GM12878 (cell line): ENCODE data around the gene LMX1A. TPM values are rescaled to one million over a fixed set of nuclear protein-coding genes. Genes with fewer than 3 reads are reported as not detected.

Source experiments
- ATAC-seq: fragments of 200-7000 bp; cut with Tn5 transposase; 3 replicates; pipeline ENCODE4 v1.9.1; 2020; ENCODE audit warnings: mild to moderate bottlenecking, moderate library complexity
- BruUV-seq: library from RNA; stranded (reverse); fragments of 400-500 nt; replicated peaks from 2 replicates; lab custom pipeline; 2021; lab: Mats Ljungman, UMichigan
- CTCF ChIA-PET: fragments of 300-600 bp; sonication (Branson Sonifier 250); formaldehyde crosslinking; extraction: SDS; loops from one replicate; lab custom pipeline; 2021; ENCODE audit warnings: inconsistent platforms; lab: Yijun Ruan, JAX
- POLR2A ChIA-PET: fragments of 350-600 bp; formaldehyde crosslinking; extraction: SDS; loops from one replicate; lab custom pipeline; 2021; ENCODE audit warnings: inconsistent platforms; lab: Charles Lee
- RAD21 ChIA-PET: fragments of 300-600 bp; sonication (Branson Sonifier 250); formaldehyde crosslinking; loops from one replicate; lab custom pipeline; 2023; ENCODE audit warnings: antibody characterized with exemption; ENCODE audit not compliant: unreplicated experiment; lab: Charles Lee
- SMC1A ChIA-PET: fragments of 300-600 bp; sonication (Branson Sonifier 250); formaldehyde crosslinking; loops from one replicate; lab custom pipeline; 2023; ENCODE audit not compliant: unreplicated experiment, uncharacterized antibody; lab: Charles Lee
- DNase-seq: peaks from one replicate; pipeline ENCODE4 v3.0.0-alpha.2; 2011; ENCODE audit warnings: low read depth, low spot score
- FAIRE-seq: peaks from 3 replicates; lab custom pipeline; 2011; peaks lifted over from hg19 to GRCh38; lab: Jason Lieb, UNC
- H2AFZ ChIP-seq: 2 replicates; pipeline ENCODE4 v1.6.0; 2011; ENCODE audit warnings: low read depth, low read length, control low read depth; ENCODE audit not compliant: control insufficient read depth
- H3K27ac ChIP-seq: 2 replicates; pipeline ENCODE4 v1.5.1; 2011; ENCODE audit warnings: control low read depth; ENCODE audit not compliant: control insufficient read depth, insufficient read depth
- H3K27me3 ChIP-seq, 2 experiments: replicated peaks in 1 of 2; 2 replicates each; pipeline versions ENCODE4 v1.6.0 to v1.6.1; 2011; ENCODE audit warnings: low read length in 1 of 2; ENCODE audit not compliant: control insufficient read depth in 2 of 2, insufficient read depth in 2 of 2
- H3K36me3 ChIP-seq, 2 experiments: 2 replicates each; pipeline ENCODE4 v1.5.1; 2011; ENCODE audit warnings: low read length in 1 of 2; ENCODE audit not compliant: control insufficient read depth in 2 of 2, insufficient read depth in 2 of 2
- H3K4me1 ChIP-seq: 2 replicates; pipeline ENCODE4 v1.6.1; 2011; ENCODE audit warnings: mild to moderate bottlenecking, low read length, moderate library complexity, mixed read lengths; ENCODE audit not compliant: control insufficient read depth, insufficient read depth
- H3K4me2 ChIP-seq: 2 replicates; pipeline ENCODE4 v1.6.0; 2011; ENCODE audit warnings: control low read depth; ENCODE audit not compliant: control insufficient read depth, insufficient read depth
- H3K4me3 ChIP-seq: fragments of 200-600 bp; sonication (generic); 2 replicates; pipeline ENCODE4 v1.5.1; 2016
- H3K79me2 ChIP-seq: 2 replicates; pipeline ENCODE4 v1.6.0; 2011; ENCODE audit warnings: low read length; ENCODE audit not compliant: control insufficient read depth, insufficient read depth
- H3K9ac ChIP-seq: 2 replicates; pipeline ENCODE4 v1.8.0; 2011; ENCODE audit warnings: low read length, control low read depth, mixed read lengths; ENCODE audit not compliant: control insufficient read depth, insufficient read depth
- H3K9me3 ChIP-seq: replicated peaks from 3 replicates; pipeline ENCODE4 v1.5.1; 2011; ENCODE audit warnings: mild to moderate bottlenecking, low read length; ENCODE audit not compliant: control insufficient read depth, insufficient read depth
- H4K20me1 ChIP-seq: 2 replicates; pipeline ENCODE4 v1.6.0; 2011; ENCODE audit not compliant: control insufficient read depth, insufficient read depth
- BCL3 ChIP-seq: IDR thresholded peaks from 2 replicates; pipeline ENCODE4 v1.6.1; 2011; ENCODE audit warnings: borderline replicate concordance, low read depth, mild to moderate bottlenecking, moderate library complexity, low read length; ENCODE audit not compliant: insufficient read depth, poor library complexity, severe bottlenecking
- CBX3 ChIP-seq: fragments of 200-600 bp; sonication (generic); IDR thresholded peaks from 2 replicates; pipeline ENCODE4 v1.6.1; 2016; ENCODE audit warnings: low read depth, borderline replicate concordance
- CREB1 ChIP-seq: IDR thresholded peaks from 2 replicates; pipeline ENCODE4 v1.6.1; 2012; ENCODE audit warnings: low read depth, mild to moderate bottlenecking, inconsistent platforms
- CUX1 ChIP-seq: IDR thresholded peaks from 2 replicates; pipeline ENCODE4 v1.6.1; 2012; ENCODE audit warnings: improper control_type of control experiment, low read depth, low read length; ENCODE audit not compliant: insufficient replicate concordance
- HDAC6 ChIP-seq: fragments of 200-600 bp; sonication (generic); IDR thresholded peaks from one replicate; pipeline ENCODE4 v1.8.0; 2017; ENCODE audit warnings: antibody characterized with exemption; ENCODE audit not compliant: unreplicated experiment
- JUND ChIP-seq: IDR thresholded peaks from 2 replicates; pipeline ENCODE4 v1.6.1; 2012; ENCODE audit warnings: low read depth, mild to moderate bottlenecking, low read length, improper control_type of control experiment, moderate library complexity
- SIN3A ChIP-seq: IDR thresholded peaks from 2 replicates; pipeline ENCODE4 v1.6.1; 2012; ENCODE audit warnings: low read depth, low read length, improper control_type of control experiment
- SMC3 ChIP-seq: IDR thresholded peaks from 2 replicates; pipeline ENCODE4 v1.6.1; 2011; ENCODE audit warnings: low read length, improper control_type of control experiment, borderline replicate concordance
- SP1 ChIP-seq: IDR thresholded peaks from one replicate; pipeline ENCODE4 v1.6.1; 2011; ENCODE audit warnings: low read depth, low read length
- TCF7 ChIP-seq: IDR thresholded peaks from 2 replicates; pipeline ENCODE4 v1.6.1; 2014; ENCODE audit warnings: antibody characterized with exemption, borderline replicate concordance
- YBX1 ChIP-seq: fragments of 450-650 bp; IDR thresholded peaks from 2 replicates; pipeline ENCODE4 v1.6.1; 2016; ENCODE audit warnings: antibody characterized with exemption
- ZBTB33 ChIP-seq: fragments of 450-650 bp; IDR thresholded peaks from 2 replicates; pipeline ENCODE4 v1.6.1; 2017; ENCODE audit warnings: mild to moderate bottlenecking
- WGBS: methylation state at CpG from one replicate; pipeline ENCODE4 v1.1.6; 2016; ENCODE audit warnings: low lambda C conversion rate; ENCODE audit not compliant: insufficient replicate concordance, insufficient coverage; ENCODE audit errors: missing lambda C conversion rate; 5-methylcytosine and 5-hydroxymethylcytosine counted together
- in situ Hi-C: fragments of 300-500 bp; cut with MboI; formaldehyde crosslinking; loops from 9 replicates; pipeline ENCODE4 v1.14.3; 2018; ENCODE audit warnings: mixed read lengths
- intact Hi-C: fragments of 100-400 bp; cut with micrococcal nuclease; formaldehyde crosslinking; loops from one replicate; pipeline ENCODE4 v1.14.2; 2022; ENCODE audit not compliant: unreplicated experiment
- polyA plus RNA-seq, 11 experiments: library from polyadenylated mRNA; depleted of rRNA in 4 of 11; unstranded in 6 of 11; stranded (reverse) in 5 of 11; fragments of >200 nt; fragmentation: Nextera tagmentation in 4 of 11; fragmentation: Illumina TruSeq in 1 of 11; extraction: Ambion mirVana in 4 of 11; extraction: Trizol in 1 of 11; gene quantifications; 1 replicate in 1 of 11; 2 replicates in 10 of 11; pipeline versions ENCODE4 v1.2.1 to v1.2.3, GENCODE V29; 2011 to 2016; ENCODE audit warnings: inconsistent platforms in 2 of 11, missing spikeins in 2 of 11, low read depth in 1 of 11
- total RNA-seq, 4 experiments: library from RNA; depleted of rRNA in 3 of 4; stranded (reverse); fragments of >200 nt in 3 of 4; fragmentation: Illumina TruSeq in 1 of 4; extraction: Trizol in 1 of 4; gene quantifications; 2 replicates each; pipeline versions ENCODE4 v1.2.1 to v1.2.3, GENCODE V29; 2013 to 2021
- TF ChIP-seq, protein P1 (sequence below): fragments of 450-650 bp; formaldehyde crosslinking; IDR thresholded peaks from 2 replicates; pipeline ENCODE4 v1.5.0; 2022; ENCODE audit warnings: mild to moderate bottlenecking, missing genetic modification characterization

The LMX1A gene
- total and polyA plus RNA-seq, 10 of the 15 experiments (the other 5 are each of a cell fraction or from before 2014, with no cell fraction given), result not detected

DNA sequence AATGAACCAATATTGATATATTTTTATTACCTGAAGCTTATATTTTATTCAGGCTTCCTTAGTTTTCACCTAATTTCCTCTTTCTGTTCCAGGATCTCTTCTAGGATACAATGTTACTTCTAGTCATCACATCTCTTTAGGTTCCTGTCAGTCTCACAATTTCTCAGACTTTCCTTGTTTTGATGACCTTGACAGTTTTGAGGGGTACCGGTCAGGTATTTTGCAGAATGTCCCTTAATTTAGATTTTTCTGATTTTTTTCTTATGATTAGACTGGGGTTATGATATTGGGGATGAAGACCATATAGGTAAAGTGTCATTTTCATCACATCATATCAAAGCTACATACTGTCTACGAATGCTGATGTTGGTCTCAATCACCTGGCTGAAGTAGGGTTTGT, 167.5 kb downstream of the LMX1A start:
- no peak overlapping the region for H3K4me3 ChIP-seq
- ATAC-seq (no peak), DNase-seq (no peak), FAIRE-seq (no peak)
- WGBS, result 35% methylated on average over 2 of the region's 2 CpGs
- no peaks in the 10 kb centered on the region for H4K20me1 ChIP-seq
- intact Hi-C loops, result no loop called here
- no peak overlapping the region for H3K27ac ChIP-seq
- ChIA-PET CTCF (no interaction called here), SMC1A (interaction anchor here (0.8 kb wide), 1 partner anchor 667 kb away, joined by 3 read pairs; no protein-coding TSS in a partner anchor), RAD21 (no interaction called here), POLR2A (no interaction called here)
- no peak overlapping the region for H2AFZ ChIP-seq
- H3K9ac ChIP-seq, result no peak overlapping the region
- no TSS peak for BruUV-seq
- H3K9me3 ChIP-seq, result no peaks in the 10 kb centered on the region
- in situ Hi-C loops, result no loop called here
- no peak overlapping the region for H3K4me2 ChIP-seq
- no peaks in the 10 kb centered on the region for H3K79me2 ChIP-seq
- no peaks in the 10 kb centered on the region for H3K36me3 ChIP-seq
- no peaks in the 10 kb centered on the region for H3K27me3 ChIP-seq
- no peaks in the 10 kb centered on the region for H3K4me1 ChIP-seq
- TF ChIP-seq CREB1 (no peak), SMC3 (no peak), BCL3 (no peak), JUND (no peak), ZBTB33 (no peak), CBX3 (no peak), YBX1 (no peak), HDAC6 (no peak), CUX1 (no peak), TCF7 (no peak), SP1 (no peak), SIN3A (no peak)
- TF ChIP-seq, protein P1, sequence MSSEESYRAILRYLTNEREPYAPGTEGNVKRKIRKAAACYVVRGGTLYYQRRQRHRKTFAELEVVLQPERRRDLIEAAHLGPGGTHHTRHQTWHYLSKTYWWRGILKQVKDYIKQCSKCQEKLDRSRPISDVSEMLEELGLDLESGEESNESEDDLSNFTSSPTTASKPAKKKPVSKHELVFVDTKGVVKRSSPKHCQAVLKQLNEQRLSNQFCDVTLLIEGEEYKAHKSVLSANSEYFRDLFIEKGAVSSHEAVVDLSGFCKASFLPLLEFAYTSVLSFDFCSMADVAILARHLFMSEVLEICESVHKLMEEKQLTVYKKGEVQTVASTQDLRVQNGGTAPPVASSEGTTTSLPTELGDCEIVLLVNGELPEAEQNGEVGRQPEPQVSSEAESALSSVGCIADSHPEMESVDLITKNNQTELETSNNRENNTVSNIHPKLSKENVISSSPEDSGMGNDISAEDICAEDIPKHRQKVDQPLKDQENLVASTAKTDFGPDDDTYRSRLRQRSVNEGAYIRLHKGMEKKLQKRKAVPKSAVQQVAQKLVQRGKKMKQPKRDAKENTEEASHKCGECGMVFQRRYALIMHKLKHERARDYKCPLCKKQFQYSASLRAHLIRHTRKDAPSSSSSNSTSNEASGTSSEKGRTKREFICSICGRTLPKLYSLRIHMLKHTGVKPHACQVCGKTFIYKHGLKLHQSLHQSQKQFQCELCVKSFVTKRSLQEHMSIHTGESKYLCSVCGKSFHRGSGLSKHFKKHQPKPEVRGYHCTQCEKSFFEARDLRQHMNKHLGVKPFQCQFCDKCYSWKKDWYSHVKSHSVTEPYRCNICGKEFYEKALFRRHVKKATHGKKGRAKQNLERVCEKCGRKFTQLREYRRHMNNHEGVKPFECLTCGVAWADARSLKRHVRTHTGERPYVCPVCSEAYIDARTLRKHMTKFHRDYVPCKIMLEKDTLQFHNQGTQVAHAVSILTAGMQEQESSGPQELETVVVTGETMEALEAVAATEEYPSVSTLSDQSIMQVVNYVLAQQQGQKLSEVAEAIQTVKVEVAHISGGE (CRISPR knock-in tag), result no peak
